Muscle of arm (tissue), 12 donors: ENCODE results near the gene ARPC5L. TPM values are rescaled to one million over a fixed set of nuclear protein-coding genes. Genes with fewer than 3 reads are reported as not detected.

Experiments
- DNase-seq: peaks from one replicate; pipeline ENCODE4 v3.0.0-alpha.2; 2013
- polyA plus RNA-seq, 12 donors: library from polyadenylated mRNA; unstranded; fragments of 120-200 nt; gene quantifications; one replicate each; pipeline ENCODE4 v1.2.1, GENCODE V29; 2013; ENCODE audit not compliant: insufficient read length in 12 of 12

The ARPC5L gene
- polyA plus RNA-seq, 12 donors, result 17.1 to 32.9 (median 29.7) TPM; not detected in 1

GRCh38 chr9:124859803-124860581 lies 1.9 kb upstream of the ARPC5L start:
- no peak for DNase-seq

GRCh38 chr9:124860582-124861341 lies 1.2 kb upstream of the ARPC5L start:
- no peak for DNase-seq

GRCh38 chr9:124863371-124863871 lies 1.5 kb downstream of the ARPC5L start:
- no peak for DNase-seq

GRCh38 chr9:124868511-124869465 lies 6.9 kb downstream of the ARPC5L start:
- DNase-seq, result peak; percentile 83

- DNase-seq, result no peak
Observed at GRCh38 chr9:124869466-124869985, 7.6 kb downstream of the ARPC5L start.

GRCh38 chr9:124869986-124870560 lies 8.1 kb downstream of the ARPC5L start:
- no peak for DNase-seq

- no peak for DNase-seq
Observed at GRCh38 chr9:124870723-124871122, 8.8 kb downstream of the ARPC5L start.

- no peak for DNase-seq
Observed at GRCh38 chr9:124871156-124871561, 9.2 kb downstream of the ARPC5L start.

- DNase-seq, result no peak
Observed at GRCh38 chr9:124873664-124874063, 11.7 kb downstream of the ARPC5L start.

GRCh38 chr9:124875501-124875900 lies 13.6 kb downstream of the ARPC5L start:
- DNase-seq, result no peak

- no peak for DNase-seq
Observed at GRCh38 chr9:124877021-124877782, 15.3 kb downstream of the ARPC5L start.

GRCh38 chr9:124878021-124878420 lies 16.1 kb downstream of the ARPC5L start:
- DNase-seq, result no peak

- DNase-seq, result no peak
Observed at GRCh38 chr9:124878518-124878917, 16.6 kb downstream of the ARPC5L start.

GRCh38 chr9:124879226-124879625 lies 17.3 kb downstream of the ARPC5L start:
- DNase-seq, result no peak

GRCh38 chr9:124880501-124880900 lies 18.6 kb downstream of the ARPC5L start:
- DNase-seq, result no peak

- no peak for DNase-seq
Observed at GRCh38 chr9:124881138-124881743, 19.3 kb downstream of the ARPC5L start.

GRCh38 chr9:124882231-124882630 lies 20.3 kb downstream of the ARPC5L start:
- no peak for DNase-seq

GRCh38 chr9:124884376-124884775 lies 22.4 kb downstream of the ARPC5L start:
- DNase-seq, result no peak

- no peak for DNase-seq
Observed at GRCh38 chr9:124885551-124885950, 23.6 kb downstream of the ARPC5L start.

GRCh38 chr9:124886461-124886860 lies 24.5 kb downstream of the ARPC5L start:
- no peak for DNase-seq
